HG02981 (cell line): ENCODE data around the gene PDE9A.

Experiments used
- ATAC-seq: cut with Tn5 transposase; IDR thresholded peaks from one replicate; pipeline ENCODE4 v1.9.1; 2021; ENCODE audit warnings: mild to moderate bottlenecking, moderate library complexity; ENCODE audit not compliant: unreplicated experiment

PDE9A gene

GRCh38 chr21:42684109-42684916 is 30.9 kb downstream of the PDE9A start:
- ATAC-seq, result no peak

DNA sequence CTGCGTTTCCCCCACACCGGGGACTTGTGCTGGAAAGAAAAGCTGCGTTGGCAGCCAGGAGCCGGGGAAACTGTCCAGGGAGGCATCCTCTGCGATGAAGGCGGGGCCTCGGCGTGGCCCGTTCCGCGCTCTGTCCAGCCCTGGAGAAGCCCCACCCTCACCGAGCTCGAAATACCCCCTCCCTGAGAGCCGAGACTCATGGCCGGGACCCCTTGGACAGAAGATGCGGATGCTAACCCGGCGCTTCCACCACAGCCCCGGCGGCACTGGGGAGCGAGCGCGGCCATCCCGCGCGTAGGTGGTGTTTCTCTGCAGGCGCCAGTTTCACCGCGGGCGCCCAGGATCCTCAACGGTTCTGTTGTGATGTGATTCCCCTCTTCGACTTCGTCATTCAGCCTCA is 31.6 kb downstream of the PDE9A start:
- ATAC-seq, result no peak

- no peak for ATAC-seq
Measured at GRCh38 chr21:42685954-42686500, 32.6 kb downstream of the PDE9A start.

DNA sequence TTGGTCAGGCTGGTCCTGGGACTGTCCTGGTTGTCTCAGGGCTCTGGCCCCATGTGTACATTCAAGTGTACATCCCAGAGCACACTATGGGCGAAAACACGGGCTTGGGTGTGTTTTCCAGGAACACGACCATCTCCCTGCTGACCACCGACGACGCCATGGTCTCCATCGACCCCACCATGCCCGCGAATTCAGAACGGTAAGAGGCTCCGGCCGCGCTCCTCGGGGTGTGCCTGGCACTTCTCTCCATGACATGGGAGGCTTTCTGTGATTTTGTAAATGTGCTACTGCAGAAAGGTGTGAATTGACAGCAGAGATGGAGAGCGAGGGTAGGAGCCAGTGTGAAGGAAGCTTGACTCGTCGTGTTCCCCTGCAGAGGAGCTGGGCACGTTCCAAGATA is 34.4 kb downstream of the PDE9A start:
- no peak for ATAC-seq

DNA sequence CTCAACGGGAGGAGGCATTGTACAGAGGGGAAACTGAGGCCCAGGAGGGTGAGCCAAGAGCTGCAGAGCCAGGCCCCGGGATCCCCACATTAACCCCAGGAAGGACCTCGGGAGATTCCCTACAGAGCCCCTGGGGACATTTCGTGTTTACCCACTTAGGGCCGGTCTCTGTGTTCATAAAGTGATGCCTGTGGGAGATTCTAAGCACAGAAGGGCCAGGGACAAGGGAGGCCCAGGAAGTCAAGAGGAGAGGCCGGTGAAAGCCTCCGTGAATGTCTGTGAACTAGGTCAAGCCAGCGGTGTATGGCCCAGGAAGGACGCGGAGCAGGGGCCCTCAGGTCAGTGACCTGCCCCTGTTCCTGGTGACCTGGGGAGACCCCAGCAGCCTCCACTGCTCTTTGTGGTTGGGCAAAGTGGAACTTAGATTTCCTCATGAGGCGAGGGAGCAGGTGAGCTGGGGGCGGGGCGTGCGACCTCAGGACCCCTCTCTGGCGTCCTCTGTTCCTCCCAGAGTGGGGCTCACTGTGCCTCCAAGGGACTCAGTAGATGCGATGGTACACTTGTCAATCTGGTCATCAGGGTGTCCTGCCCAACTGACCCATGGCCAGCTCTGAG is 34.9 kb downstream of the PDE9A start:
- ATAC-seq, result no peak

DNA sequence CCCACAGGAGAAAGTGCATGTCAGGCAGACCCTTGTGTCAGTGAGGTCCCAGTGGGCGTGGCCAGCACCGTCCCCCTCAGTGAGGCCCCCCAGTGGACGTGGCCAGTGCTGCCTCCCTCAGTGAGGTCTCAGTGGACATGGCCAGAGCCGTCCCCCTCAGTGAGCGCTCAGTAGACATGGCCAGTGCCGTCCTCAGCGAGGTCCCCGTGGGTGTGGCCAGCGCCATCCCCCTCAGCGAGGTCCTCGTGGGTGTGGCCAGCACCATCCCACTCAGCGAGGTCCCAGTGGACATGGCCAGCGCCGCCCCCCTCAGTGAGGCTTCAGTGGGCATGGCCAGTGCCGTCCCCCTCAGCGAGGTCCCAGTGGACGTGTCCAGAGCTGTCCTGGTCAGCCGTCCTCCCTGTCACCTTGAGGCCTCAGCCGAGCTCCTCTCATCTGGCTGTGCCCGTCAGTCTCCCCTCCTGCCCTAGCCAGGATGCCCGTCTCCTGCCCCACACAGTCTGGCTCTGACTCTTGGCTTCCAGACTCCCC is 35.5 kb downstream of the PDE9A start:
- ATAC-seq, result no peak

DNA sequence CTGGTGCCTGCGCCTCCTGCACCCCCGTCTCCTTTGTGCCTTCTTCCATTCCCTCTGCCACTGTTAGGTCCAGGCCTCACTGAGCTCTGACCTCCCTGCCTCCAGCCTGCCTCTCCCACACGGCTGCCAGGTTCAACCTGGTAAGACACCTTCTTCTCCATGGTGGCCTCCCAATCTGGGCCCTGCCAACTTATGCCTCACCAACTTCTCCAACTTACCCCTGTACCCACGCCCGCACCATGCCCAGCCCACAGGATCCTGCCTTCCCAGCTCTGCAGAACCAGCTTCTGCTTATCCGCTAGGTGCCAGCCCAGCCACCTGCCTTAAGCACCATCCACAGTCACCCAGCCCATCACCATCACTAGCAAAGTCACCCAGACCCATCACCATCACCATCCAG is 37.2 kb downstream of the PDE9A start:
- no peak for ATAC-seq

DNA sequence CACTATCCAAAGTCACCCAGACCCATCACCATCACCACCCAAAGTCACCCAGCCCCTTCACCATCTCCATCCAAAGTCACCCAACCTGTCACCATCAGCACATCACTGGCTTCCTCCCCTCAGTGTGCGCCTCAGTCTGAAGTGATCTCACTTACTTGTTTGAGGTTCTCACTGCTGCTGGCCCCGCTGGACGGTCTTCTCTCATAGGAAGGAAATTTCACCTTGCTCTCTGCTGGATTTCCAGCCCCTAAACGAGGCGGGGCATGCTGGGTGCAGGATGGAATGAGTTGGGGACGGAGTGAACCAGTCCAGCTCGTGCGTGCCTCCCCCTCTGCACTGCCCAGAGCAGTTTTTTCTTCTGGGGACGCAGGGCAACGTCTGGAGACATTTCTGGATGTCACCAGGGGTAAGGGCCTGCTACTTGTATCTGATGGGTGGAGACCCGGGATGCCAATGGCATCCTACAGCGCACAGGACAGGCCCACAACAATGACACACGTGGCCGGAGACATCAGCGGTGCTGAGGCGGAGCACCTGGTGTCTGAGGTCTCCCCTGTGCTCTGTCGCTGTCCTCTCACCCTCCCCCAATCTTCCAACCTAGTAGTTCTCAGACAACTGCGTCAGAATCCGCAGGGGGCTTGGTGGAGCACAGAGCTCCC is 38.6 kb downstream of the PDE9A start:
- no peak for ATAC-seq

- ATAC-seq, result no peak
Measured at GRCh38 chr21:42692688-42693087, 39.3 kb downstream of the PDE9A start.

GRCh38 chr21:42694751-42695696 is 41.6 kb downstream of the PDE9A start:
- ATAC-seq, result no peak

DNA sequence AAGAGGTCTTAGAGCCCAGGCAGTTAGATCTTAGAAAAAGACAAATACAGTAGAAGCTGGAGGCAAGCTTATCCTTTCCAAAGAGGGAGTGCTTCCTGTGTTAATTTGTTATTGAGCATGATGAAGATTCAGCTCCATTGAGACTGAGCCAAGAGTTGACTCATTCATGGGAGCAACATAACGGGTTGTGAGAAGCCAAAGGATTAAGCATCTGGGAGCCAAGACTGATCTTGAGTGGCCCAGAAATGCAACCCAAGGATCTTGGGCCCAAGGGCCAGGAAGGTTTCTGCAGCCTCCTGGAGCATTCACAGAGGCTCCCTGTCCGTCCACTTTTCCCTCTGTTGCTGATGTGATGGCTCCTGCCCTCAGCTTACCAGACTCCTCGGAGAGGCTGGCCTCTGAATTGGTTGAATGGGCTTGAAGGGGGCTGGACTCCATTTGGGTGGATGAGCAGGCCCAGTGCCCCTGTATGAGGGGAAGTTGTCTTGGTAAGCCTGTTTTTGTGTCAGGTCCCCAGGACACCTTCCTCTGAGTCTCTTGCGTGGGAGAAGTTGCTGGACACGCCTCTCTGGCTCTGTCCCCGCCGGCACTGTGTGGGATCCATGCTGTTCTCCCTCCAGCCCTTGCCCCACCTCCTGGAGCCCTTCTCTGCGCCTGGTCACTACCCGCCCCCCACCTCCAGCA is 42.4 kb downstream of the PDE9A start:
- no peak for ATAC-seq

GRCh38 chr21:42696501-42697040 is 43.1 kb downstream of the PDE9A start:
- no peak for ATAC-seq

DNA sequence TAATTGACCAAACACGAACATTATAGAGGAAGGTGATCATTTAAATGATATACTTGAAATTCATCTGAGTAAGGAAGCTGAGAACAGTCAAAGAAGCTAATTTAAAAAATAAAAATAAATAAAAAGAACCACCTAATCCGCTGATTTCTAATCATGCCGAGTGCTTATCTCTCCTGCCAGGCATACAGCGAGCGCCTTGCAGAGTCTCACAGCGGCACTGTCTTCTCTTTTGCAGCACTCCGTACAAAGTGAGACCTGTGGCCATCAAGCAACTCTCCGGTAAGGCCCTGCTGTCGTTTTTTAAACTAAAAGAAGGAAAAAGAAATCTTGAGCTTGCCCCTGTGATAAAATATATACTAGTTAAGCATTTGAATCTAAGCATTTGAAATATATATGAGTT is 45.3 kb downstream of the PDE9A start:
- no peak for ATAC-seq

- ATAC-seq, result no peak
Measured at GRCh38 chr21:42699196-42699595, 45.8 kb downstream of the PDE9A start.

DNA sequence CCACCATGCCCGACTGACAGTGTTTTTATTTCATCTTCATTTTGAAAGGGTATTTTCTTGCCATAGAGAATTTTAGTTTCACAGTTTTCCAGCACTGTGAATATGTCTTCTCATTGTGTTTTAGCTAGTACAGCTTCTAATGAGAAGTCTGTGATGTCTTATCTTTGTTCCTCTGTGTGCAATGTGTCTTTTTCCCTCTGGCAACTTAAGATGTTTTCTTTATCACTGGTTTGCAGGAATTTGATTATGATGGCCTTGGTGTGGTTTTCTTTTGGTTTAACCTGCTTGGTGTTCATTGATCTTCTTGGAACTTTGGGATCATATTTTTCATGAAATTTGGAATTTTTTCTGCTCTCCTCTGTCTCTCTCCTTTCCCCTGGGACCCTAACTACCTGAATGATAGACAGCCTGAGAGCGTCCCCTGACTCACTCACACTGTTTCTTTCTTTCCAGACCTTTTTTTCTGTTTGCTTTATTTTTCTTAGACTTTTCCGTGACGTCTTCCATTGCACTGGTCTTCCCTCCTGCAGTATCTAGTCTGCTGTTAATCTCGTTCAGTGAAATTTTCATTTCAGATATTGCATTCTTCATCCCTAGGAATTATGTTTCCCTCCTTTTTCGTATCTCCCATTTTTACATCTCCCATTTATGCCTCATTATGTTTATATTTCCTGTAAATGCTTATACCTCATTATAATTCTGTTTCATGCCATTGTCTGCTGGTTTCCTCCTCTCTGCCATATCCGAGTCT is 48.5 kb downstream of the PDE9A start:
- no peak for ATAC-seq

DNA sequence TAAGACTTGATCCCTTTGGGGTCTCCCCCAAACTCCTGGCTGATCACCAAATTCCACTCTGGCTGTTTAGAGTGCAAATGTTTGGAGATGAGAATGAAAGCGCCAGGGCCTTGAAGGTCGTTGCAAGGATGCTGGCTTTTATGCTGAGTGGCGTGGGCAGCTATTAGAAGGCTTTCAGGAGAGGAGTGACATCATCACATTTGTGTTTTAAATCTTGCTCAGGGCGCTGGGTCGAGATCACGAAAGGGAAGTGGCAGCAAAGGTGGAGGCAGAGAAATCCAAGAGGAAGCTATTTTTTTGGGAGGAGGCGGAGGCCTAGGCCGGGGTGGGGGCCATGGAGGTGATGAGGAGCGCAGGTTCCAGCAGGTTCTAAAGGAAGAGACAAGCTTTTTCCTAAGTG is 49.3 kb downstream of the PDE9A start:
- ATAC-seq, result no peak

DNA sequence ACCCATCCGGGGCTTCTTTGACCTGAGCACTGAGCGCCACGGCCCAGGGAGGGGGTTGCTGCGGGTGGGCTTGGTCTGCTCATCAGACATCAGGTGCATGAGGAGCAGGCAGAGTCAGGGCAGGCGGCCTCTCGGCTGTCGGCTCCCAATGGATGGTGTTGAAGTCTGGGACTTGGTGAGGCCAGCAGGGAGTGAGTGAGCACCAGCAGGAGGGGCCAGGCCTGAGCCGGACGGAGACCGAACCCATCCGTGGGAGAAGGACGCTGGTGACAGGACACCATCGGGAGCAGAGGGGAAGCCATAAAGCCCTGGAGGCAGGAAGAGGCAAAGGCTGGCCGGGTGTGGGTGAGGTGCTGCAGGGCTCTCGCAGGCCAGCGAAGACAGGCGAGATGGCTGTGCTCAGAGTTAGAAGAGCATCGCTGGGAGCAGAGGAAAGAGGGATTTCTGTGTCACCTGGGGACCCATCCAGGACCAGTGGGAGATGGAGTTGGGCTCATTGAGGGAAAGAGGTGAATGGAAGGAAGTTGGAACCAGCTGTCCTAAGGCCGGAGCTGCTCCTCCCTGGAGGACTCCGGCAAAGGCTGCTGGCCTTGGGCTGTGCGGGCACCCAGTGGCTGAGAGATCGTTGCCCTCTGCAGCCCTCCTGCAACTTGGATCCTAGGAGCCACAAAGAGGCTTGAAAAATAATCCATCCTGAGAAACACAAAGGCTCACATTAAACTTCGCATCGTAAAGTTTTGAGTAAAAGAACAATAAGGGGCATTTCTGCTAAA is 49.9 kb downstream of the PDE9A start:
- ATAC-seq, result no peak

DNA sequence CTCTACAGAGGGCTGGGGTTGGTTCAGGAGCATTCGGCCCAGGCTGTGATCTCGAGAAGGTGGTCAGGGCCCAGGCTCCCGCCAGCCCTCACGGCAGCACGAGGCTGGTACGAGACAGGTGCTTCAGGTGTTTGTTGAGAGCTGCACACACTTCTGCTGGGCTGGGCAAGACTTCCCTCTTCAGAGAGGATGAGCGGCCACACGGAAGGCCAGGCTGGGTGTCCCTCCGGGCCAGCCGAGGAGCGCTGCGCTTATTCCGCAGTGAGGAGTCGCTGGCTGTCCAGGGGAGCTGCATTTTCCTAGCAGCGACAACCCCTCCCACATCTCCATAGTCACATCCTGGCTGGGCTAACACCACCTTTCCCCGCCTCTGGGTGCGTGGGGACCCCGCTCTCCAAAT is 50.5 kb downstream of the PDE9A start:
- no peak for ATAC-seq
